ENCODE data around the gene PSMD8. TPM values are rescaled to one million over a fixed set of nuclear protein-coding genes. Genes with fewer than 3 reads are reported as not detected.

PSMD8 gene
- total RNA-seq, 6 experiments from 2014 or later, result 69.2 to 181 (median 75.2) TPM

GRCh38 chr19:38417544-38418506 lies 43.5 kb downstream of the PSMD8 start:
- peak; percentile 68 to 79 (median 70) for DNase-seq
- no peaks in the 10 kb centered on the region for H3K27me3 ChIP-seq
- H3K36me3 ChIP-seq, result no peaks in the 10 kb centered on the region
- WGBS (ENCODE audit: insufficient coverage, low coverage, low lambda C conversion rate, missing lambda C conversion rate), result 10% methylated on average over 21 of the region's 49 CpGs
- H3K4me3 ChIP-seq, result no peak overlapping the region
- H3K4me1 ChIP-seq, result no peaks in the 10 kb centered on the region
- H3K27ac ChIP-seq, result no peak overlapping the region
- peak; percentile 74 to 86 (median 80) for ATAC-seq
- TF ChIP-seq CTCF (IDR thresholded peaks at IDR 0.05) (no peak), POLR2A (IDR thresholded peaks at IDR 0.05) (no peak)
- H3K9me3 ChIP-seq, result no peaks in the 10 kb centered on the region
- intact Hi-C loops (cut with DNase I), result no loop called here

GRCh38 chr19:38420935-38421334 lies 46.6 kb downstream of the PSMD8 start:
- Histone ChIP-seq H3K27ac (no peak overlapping the region), H3K27me3 (no peaks in the 10 kb centered on the region), H3K9me3 (no peaks in the 10 kb centered on the region), H3K4me1 (no peaks in the 10 kb centered on the region), H3K4me3 (no peak overlapping the region), H3K36me3 (no peaks in the 10 kb centered on the region)
- ATAC-seq (peak in 1 of 4 donors; percentile 48), DNase-seq (no peak)
- 83% methylated on average over 1 of the region's 9 CpGs for WGBS (ENCODE audit: insufficient coverage, low coverage, low lambda C conversion rate, missing lambda C conversion rate)
- intact Hi-C loops (cut with DNase I), result no loop called here
- no peak for TF ChIP-seq CTCF (IDR thresholded peaks at IDR 0.05)
- no peak for TF ChIP-seq POLR2A (IDR thresholded peaks at IDR 0.05)

- 65% methylated on average over 7 of the region's 14 CpGs for WGBS (ENCODE audit: insufficient coverage, low coverage, low lambda C conversion rate, missing lambda C conversion rate)
- intact Hi-C loops (cut with DNase I), result no loop called here
- no peak for ATAC-seq
- no peak for TF ChIP-seq POLR2A (IDR thresholded peaks at IDR 0.05)
- no peak for TF ChIP-seq CTCF (IDR thresholded peaks at IDR 0.05)
- no peaks in the 10 kb centered on the region for H3K27me3 ChIP-seq
- no peak for DNase-seq
- H3K9me3 ChIP-seq, result no peaks in the 10 kb centered on the region
- no peak overlapping the region for H3K4me3 ChIP-seq
- no peak overlapping the region for H3K27ac ChIP-seq
- no peaks in the 10 kb centered on the region for H3K4me1 ChIP-seq
- H3K36me3 ChIP-seq, result no peaks in the 10 kb centered on the region
These were observed 47.5 kb downstream of the PSMD8 start for GRCh38 chr19:38421856-38422255.

GRCh38 chr19:38422438-38422837 lies 48.1 kb downstream of the PSMD8 start:
- H3K36me3 ChIP-seq, result no peaks in the 10 kb centered on the region
- no peaks in the 10 kb centered on the region for H3K9me3 ChIP-seq
- H3K4me3 ChIP-seq, result no peak overlapping the region
- no peak for DNase-seq
- H3K4me1 ChIP-seq, result no peaks in the 10 kb centered on the region
- TF ChIP-seq POLR2A (IDR thresholded peaks at IDR 0.05), result no peak
- TF ChIP-seq CTCF (IDR thresholded peaks at IDR 0.05), result no peak
- intact Hi-C loops (cut with DNase I), result no loop called here
- no peak for ATAC-seq
- H3K27ac ChIP-seq, result no peak overlapping the region
- H3K27me3 ChIP-seq, result no peaks in the 10 kb centered on the region
- 100% methylated on average over 1 of the region's 7 CpGs for WGBS (ENCODE audit: insufficient coverage, low coverage, low lambda C conversion rate, missing lambda C conversion rate)
